ENCODE measurements around the gene SDHAF1.
A peak's percentile ranks its signal among the peaks of the same experiment; 100 is the strongest.
"Not testable (repeated sequence)": the region's sequence is repeated elsewhere in the genome, so short reads cannot be mapped to it uniquely, and the experiment has no call there.

SDHAF1 gene, protein sequence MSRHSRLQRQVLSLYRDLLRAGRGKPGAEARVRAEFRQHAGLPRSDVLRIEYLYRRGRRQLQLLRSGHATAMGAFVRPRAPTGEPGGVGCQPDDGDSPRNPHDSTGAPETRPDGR

DNA sequence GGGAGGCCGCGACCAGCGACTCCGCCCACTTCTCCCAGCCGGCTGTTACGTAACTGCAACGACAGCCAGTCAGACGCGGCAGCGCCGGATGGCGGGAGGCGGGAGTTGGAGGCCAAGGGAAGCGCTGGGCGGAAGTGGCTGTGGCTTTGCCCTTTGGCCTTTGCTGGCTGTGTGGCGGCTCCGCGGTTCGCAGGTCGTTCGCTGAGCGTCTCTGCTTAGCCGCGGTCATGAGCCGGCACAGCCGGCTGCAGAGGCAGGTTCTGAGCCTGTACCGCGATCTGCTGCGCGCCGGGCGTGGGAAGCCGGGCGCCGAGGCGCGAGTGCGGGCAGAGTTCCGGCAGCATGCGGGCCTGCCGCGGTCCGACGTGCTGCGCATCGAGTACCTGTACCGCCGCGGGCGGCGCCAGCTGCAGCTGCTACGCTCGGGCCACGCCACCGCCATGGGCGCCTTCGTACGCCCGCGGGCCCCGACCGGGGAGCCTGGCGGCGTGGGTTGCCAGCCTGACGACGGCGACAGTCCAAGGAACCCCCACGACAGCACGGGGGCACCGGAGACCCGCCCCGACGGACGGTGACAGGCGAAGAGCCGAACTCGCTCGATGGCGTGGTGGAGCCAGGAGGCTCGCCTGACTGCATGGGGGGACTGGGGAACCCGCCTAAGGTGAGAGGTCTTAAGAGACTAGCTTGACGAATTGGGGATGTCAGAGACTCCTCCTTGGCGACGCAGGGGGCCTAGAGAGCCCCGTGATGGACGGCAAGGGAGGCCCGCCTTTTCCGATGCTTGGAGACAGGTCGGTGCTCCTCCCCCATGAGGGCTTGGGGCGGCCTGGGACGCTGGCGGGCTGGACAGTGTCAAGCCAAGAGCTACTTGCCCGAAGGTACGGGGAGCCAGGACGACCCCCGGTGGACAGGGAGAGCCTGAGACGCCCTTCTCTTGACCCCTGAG, at the start of gene SDHAF1:
TSS of gene SDHAF1 (plus strand) at position 141 of the 946 bp plus-strand sequence. CDS start at position 228, 87 bp downstream.
- peak; percentile 92 to 95 for DNase-seq (ENCODE audit: low read depth in 2 of 2)

DNA sequence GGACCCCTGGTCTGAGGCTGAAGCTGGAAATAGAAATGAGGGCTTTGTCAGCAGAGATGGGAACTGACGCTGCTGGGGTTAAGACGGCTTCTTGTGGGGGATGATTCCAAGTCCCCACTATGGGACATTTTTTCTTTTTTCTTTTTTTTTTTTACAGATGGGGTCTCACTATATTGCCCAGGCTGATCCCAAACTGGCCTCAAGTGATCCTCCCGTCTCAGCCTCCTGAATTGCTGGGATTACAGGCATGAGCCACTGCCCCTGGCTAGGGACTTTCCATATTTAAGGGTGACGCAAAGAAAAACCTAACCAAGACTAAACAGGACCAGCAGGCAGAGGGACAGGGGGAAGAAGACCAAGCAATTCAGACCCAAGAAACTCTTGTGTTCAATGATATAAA, 48.8 kb upstream of the SDHAF1 start:
- DNase-seq (ENCODE audit: low read depth in 2 of 2), result no peak

DNA sequence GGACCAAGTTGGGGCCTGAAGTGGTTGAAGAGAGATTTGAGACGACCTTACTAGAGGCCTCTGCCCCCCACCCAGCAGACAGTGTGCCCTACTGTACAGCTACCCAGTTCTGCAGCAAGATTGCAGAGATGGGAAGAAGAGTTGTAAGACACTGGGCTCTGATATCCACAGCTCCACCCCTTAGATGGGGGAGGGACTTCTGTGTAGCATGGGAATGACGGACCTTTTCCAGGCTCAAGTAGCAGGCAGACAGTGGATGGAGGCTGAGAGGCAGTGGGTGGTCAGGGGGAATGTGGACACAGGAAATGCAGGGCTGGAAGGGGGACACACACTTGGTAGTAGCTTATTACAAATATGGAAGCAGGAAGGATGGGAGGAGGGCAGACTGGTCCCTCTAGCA, 45.9 kb upstream of the SDHAF1 start:
- no peak for DNase-seq (ENCODE audit: low read depth in 2 of 2)

DNA sequence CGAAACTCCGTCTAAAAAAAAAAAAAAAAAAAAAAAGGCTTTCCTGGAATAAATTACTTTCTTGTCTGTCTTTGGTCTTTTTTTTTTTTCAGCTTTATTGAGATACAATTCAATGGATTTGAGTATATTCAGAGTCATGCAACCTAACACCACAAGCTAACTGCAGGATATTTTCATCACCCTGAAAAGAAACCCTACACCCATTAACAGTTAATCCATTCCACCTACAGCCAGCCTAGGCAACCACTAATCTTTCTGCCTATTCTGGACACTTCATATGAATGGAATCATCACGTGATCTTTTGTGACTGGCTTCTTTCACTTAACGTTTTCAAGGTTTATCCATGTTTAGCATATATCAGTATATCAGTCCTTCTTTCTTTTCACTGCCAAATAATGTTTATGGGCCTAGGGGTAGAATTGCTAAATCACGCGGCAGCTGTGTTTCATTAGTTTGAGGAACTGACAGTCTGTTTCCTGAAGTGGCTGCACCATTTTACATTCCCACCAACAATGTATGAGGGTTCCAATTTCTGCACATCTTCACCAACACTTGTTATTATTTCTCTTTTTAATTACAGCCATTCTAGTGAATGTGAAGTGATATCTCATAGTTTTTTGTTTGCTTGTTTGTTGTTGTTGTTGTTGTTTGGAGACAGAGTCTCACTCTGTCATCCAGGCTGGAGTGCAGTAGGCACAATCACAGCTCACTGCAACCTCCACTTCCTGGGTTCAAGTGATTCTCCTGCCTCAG, 38.9 kb upstream of the SDHAF1 start:
- no peak for DNase-seq (ENCODE audit: low read depth in 2 of 2)

DNA sequence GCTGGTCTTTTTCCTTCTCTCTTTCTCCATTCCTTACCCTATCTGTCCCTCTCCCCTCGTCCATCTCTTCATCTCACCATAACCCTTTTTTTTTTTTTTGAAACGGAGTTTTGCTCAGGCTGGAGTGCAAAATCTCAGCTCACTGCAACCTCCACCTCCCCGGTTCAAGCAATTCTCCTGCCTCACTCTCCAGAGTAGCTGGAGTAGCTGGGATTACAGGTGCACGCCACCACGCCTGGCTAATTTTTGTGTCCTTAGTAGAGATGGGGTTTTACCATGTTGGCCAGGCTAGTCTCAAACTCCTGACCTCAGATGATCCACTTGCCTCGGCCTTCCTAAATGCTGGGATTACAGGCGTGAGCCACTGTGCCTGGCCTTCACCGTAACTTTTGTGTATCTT, 37.6 kb upstream of the SDHAF1 start:
- not testable (repeated sequence) for DNase-seq (ENCODE audit: low read depth in 2 of 2)

DNA sequence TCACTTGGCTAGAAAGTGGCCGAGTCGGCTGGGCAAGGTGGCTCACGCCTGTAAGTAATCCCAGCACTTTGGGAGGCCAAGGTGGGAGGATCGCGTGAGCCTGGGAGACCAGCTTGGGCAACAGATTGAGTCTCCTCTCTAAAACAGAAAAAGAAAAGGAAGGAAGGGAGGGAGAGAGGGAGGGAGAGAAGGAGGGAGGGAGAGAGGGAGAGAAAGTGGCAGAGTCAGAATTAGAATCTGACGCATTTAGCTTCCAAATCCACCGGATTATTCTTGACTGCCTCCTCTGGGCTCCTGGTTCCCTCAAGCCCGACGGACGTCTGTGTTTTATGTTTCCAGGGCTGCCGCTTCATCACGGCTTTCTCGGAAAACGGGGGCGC, 36.3 kb upstream of the SDHAF1 start:
- DNase-seq (ENCODE audit: low read depth in 2 of 2), result no peak

DNA sequence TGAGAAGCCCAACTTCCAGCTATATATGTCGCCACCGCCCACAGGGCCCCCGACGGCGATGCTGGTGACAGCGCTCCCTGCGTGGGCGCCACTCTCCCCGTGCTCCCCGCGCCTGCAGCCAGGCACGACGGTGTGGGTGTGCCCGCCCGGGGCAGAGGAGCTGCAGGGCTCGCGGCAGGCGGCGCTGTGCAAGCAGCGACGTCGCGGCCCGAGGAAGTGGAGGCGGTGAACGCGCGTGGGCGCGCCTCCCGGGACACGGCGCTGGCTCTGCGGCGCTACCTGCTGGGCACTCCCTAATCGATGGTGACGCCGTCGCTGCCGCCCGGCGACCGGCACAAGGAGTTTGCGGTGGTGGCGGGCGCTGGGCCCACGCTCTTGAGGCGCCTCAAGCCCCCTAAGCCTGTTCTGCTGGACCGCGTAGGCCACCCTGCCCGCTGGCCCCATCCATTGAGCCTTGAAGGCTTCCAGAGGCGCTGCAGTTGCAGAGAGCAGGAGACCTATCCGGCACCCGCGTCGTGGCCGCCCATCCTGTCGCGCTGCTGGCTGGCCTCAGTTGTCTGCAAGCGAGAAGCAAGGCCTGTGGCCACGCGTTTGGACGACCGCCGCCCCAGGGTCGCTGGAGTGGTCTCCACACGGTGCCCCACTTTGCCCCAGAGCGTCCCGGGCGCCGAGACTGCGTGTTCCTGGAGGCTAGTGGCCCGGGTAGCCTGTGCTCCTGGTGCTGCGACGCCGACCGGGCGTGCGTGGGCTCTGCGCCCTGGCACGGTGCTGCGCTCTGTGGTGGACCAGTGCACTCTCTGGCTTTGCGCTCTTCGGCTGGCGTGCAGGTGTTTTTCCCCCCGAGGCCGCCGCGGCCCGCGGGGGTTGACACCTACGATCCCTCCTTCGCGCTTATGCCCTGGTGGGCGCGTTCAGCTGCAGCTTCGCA, 35.7 kb upstream of the SDHAF1 start:
- DNase-seq (ENCODE audit: low read depth in 2 of 2), result peak; percentile 47 to 61

DNA sequence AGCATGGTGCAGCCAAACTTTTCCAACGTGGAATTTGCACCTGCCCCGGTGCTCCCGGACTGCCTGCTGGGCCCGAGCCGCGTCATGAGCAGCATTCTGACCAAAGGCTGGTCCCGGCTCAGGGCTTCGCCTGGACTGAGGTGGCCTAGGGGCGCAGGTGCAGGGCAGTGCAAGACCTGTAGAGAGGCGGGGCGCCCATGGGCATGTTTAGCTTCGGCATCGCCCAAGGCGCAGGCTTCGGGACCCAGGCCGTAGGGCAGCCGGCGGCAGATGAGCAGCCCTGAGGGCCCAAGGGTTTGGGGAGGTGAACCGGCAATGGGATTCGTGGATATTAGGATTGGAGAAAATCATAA, 35.0 kb upstream of the SDHAF1 start:
- no peak for DNase-seq (ENCODE audit: low read depth in 2 of 2)

DNA sequence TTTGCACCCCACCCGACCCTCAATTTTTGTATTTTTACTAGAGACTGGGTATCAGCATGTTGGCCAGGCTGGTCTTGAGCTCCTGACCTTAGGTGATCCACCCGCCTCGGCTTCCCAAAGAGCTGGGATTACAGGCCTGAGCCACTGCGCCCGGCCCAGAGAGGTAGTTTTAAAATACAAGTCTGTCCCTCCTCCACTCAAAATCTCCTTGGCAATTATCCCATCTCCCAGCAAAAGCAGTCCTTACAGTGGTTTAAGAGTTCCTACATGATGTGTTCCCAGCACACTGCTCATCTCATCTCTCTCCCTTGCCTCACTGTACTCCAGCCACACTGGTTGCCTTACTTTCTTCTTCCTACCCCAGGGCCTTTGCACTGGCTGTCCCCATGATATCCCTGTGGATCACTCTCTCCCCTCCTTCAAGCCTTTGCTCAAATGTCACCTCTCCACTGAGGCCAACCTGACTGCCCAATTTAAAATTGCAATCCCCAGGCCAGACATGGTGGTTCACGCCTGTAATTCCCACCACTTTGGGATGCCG, 34.5 kb upstream of the SDHAF1 start:
- DNase-seq (ENCODE audit: low read depth in 2 of 2), result no peak

DNA sequence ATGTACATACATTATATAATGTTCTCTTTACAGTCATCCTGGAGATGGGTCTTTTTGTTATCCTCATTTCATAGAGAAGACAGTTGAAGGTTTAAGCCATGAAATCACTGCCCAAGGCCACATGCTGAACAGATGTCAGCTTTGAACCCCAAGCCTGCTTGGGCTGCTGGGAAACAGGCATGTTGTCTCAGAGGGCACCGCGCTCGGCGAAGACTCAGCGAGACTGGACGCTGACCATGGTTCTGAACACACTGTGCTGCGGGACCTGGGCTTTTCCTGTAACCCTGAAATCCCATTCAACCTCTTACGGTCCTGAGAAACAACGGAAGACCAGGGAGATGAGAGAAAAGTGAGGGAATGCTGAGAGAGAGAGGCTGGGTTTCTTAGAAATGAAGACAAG, 31.5 kb upstream of the SDHAF1 start:
- peak in 1 of 2 donors; percentile 34 for DNase-seq (ENCODE audit: low read depth in 2 of 2)

DNA sequence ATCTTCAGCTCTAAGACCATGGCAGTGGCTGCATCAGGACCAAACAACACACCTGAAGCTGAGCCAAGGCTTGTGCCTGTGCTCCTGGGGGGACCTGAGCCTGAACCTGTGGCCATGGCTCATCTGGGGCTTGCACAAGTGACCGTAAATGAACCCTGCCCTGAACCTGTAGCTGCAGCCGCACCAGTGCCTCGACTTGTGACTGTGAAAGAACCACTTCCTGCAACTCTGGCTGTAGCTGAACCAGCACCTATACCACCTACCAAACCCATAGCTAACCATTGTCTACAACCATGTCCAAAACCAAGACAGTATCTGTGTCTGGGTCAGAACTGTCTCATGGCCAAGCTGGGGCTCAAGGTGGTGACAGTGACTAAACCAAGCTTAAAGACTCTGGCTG, 28.2 kb upstream of the SDHAF1 start:
- no peak for DNase-seq (ENCODE audit: low read depth in 2 of 2)

DNA sequence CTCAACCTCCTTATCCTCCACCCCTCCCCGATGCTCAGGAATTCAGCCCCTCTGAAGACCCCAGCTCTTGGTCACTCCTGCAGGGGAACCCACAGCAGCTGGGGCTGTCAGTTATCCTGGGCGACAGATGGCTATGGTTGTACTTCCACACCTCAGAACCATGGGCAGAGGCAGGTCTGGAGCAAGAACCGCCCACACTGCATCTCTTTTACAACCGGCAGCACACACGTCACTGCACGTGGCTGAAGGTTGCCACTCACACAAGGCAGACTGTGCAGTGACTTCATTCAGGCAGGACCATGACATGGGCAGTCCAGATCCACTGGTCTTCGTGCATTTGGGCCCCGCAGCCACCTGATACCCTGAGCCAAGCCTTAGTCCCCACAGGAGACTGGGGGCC, 21.5 kb upstream of the SDHAF1 start:
- DNase-seq (ENCODE audit: low read depth in 2 of 2), result no peak

DNA sequence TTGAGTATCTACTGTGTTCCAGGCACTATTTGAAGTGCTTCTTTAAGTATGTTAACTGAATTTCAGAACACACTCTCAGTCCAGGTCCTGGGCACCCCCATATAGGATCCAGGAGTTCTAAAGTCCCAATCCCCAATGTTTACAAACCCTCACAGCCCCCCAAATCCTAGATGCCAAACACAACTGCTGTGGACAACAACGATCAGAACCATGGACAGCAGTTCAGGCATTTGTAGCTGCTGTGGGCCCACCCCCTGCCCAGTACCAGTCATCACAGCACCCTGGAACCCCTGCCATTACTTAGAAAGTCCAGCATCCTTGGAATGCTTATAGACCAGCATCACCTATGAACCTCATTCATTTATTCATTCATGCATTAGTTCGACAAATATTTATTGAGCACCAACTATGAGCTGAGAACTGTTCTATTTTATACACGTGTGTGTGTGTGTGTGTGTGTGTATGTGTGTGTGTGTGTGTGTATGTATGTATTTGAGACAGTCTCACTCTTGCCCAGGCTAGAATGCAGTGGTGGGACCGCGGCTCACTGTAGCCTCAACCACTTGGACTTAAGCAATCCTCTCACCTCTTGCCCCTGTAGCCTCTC, 19.3 kb upstream of the SDHAF1 start:
- DNase-seq (ENCODE audit: low read depth in 2 of 2), result no peak

DNA sequence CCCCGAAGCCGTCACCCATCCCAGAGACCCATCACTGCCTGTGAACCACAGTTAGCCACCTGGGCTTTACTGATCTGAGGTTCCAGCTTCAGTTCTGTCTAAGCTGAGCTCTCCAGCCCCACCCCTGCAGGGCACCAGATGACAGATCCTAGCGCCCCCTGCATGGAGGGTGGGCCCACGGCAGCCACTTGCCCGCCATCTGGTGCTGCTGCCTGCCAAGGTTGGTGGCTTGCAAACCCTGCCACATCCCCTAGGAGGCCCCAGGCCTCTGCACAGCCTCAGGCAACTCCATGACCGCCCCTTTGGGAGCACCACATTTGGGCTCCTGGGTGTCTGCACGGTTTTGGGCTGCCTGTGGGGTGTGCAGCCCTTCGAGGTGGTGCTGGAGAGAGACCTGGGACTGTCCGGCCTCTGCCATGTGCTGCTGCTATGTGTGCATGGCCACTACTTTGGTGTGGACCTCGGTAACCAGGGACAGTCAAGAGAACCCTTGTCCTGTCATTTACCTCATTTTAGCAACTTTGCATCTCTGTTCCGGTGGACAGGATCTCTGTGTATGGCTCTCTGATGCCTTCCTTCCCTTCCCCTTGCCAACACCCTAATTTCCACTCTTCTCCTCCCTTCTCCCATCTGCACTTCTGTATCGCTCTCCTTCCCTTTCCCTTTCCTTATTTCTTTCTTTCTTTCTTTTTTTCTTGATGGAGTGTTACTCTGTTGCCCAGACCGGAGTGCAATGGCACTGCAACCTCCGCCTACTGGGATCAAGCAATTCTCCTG, 17.4 kb upstream of the SDHAF1 start:
- DNase-seq (ENCODE audit: low read depth in 2 of 2), result no peak

DNA sequence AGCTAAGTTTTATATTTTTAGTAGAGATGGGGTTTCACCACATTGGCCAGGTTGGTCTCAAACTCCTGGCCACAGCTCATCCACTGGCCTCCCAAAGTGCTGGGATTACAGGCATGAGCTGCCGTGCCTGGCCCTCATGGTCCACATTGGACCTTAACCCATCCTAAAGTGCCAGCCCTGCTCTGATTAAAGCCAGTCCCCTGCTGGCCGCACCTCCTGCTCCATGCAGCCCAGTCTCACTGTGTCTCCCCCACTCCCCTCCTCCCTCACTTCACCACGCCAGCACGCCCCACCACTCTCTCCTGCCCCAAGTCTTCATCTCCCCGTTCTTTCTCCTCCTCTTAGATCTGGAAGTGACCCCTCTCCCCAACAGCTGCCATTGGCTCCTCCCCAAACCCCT, 16.7 kb upstream of the SDHAF1 start:
- no peak for DNase-seq (ENCODE audit: low read depth in 2 of 2)

DNA sequence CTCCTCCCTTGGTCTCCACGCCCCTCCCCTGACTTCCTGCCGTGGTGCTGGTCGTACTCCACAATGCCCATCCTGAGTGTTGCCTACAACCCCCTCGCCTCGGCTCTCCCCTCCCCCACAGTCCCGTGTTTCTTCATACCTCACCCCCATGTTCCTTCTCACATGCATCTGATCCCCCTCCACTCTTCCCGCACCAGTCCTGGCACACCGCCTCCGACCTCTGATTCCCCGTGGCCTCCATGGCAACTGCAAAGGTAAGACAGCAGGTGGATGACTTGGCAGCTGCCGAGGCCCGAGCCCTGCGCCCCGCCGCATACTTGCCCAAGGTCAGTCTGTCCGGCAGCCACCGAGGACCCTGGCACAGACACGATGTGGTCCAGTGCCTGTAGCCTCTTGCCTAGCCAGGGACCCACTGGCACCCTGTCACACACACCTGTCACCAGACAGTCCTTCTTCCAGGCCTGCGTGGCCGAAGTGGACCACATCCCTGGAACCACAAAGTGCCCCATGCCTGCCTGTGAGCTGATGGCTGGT, 16.1 kb upstream of the SDHAF1 start:
- DNase-seq (ENCODE audit: low read depth in 2 of 2), result no peak

DNA sequence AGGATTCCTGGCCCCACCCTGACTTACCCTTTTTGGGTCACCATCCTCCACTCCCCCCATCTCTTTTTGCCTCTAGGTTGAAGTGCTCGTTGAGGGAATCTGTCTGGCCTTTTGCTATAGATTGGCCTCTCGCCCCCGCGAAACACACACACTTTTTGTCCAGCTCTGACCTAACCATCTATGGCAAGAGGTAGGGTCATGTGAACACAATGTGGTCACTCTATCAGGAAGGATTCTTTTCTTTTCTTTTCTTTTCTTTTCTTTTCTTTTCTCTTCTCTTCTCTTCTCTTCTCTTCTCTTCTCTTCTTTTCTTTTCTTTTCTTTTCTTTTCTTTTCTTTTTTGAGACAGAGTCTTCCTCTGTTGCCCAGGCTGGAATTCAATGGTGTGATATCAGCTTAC, 14.0 kb upstream of the SDHAF1 start:
- DNase-seq (ENCODE audit: low read depth in 2 of 2), result not testable (repeated sequence)

DNA sequence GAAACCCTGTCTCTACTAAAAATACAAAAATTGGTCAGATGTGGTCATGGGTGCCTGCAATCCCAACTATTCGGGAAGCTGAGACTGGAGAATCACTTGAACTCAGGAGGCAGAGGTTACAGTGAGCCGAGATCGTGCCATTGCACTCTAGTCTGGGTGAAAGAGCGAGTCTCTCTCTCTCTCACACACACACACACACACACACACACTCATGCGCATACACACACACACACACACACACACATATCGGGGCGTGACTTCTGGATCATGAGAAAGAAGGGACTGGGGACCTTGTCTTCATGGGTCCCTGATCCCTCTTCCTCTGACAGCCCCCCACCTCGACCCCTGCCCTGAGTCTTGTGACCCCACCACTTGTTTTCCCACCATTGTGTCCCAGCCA, 11.8 kb upstream of the SDHAF1 start:
- DNase-seq (ENCODE audit: low read depth in 2 of 2), result no peak

DNA sequence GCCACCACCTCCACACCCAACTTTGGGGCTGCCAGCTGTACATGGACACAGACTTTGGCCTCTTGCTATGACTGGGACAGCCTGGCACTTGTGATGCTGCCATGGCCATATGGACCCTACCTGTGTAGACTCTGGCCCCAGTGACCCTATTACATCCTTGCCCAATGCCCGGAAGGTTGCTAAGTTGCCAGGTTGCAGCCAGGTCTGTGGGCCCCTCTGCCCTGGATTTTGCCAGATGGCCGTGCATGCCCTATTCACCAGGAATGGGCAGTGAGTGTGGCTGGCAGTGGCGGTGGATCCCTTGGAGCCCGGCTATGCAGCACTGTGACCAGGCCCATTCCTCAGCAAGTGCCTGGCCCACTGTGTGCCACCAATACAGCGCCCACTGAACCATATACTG, 8.9 kb upstream of the SDHAF1 start:
- no peak for DNase-seq (ENCODE audit: low read depth in 2 of 2)
